Measurements from ENCODE around the gene RNF217.

GRCh38 chr6:125058546-125058945 is 96.3 kb downstream of the RNF217 start:
- TF ChIP-seq CTCF (IDR thresholded peaks at IDR 0.05; ENCODE audit: insufficient read depth, low read length) (no peak), POLR2AphosphoS5 (IDR thresholded peaks at IDR 0.05; ENCODE audit: low read depth) (no peak)
